ENCODE measurements around the gene C1QTNF8.

- no peak for TF ChIP-seq POLR2A (IDR thresholded peaks at IDR 0.05; ENCODE audit: low read length)
- TF ChIP-seq, protein P1, sequence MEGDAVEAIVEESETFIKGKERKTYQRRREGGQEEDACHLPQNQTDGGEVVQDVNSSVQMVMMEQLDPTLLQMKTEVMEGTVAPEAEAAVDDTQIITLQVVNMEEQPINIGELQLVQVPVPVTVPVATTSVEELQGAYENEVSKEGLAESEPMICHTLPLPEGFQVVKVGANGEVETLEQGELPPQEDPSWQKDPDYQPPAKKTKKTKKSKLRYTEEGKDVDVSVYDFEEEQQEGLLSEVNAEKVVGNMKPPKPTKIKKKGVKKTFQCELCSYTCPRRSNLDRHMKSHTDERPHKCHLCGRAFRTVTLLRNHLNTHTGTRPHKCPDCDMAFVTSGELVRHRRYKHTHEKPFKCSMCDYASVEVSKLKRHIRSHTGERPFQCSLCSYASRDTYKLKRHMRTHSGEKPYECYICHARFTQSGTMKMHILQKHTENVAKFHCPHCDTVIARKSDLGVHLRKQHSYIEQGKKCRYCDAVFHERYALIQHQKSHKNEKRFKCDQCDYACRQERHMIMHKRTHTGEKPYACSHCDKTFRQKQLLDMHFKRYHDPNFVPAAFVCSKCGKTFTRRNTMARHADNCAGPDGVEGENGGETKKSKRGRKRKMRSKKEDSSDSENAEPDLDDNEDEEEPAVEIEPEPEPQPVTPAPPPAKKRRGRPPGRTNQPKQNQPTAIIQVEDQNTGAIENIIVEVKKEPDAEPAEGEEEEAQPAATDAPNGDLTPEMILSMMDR (IDR thresholded peaks at IDR 0.05) = no peak
- no peak for TF ChIP-seq ESRRA (IDR thresholded peaks at IDR 0.05; ENCODE audit: borderline replicate concordance, low read length)
- no peak for TF ChIP-seq MYC (IDR thresholded peaks at IDR 0.05; ENCODE audit: borderline replicate concordance, low read length)
- no peak for TF ChIP-seq HOXA7 (CRISPR knock-in tag; IDR thresholded peaks at IDR 0.05)
- TF ChIP-seq, protein P2, sequence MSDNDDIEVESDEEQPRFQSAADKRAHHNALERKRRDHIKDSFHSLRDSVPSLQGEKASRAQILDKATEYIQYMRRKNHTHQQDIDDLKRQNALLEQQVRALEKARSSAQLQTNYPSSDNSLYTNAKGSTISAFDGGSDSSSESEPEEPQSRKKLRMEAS (IDR thresholded peaks at IDR 0.05) = no peak
- no peak for TF ChIP-seq CEBPB (IDR thresholded peaks at IDR 0.05)
Observed at GRCh38 chr16:1101133-1101532, 5.1 kb upstream of the C1QTNF8 start.

Measured in A549 (cell line).